GM23248 (cell line): ENCODE results near the gene PLSCR3. TPM values are rescaled to one million over a fixed set of nuclear protein-coding genes. Genes with fewer than 3 reads are reported as not detected.

Source experiments
- DNase-seq: peaks from one replicate; pipeline ENCODE4 v3.0.0-alpha.2; 2015
- H2AFZ ChIP-seq: fragments of 200-600 bp; sonication (generic); 2 replicates; pipeline ENCODE4 v1.6.1; 2016; ENCODE audit warnings: antibody characterized with exemption
- H3F3A ChIP-seq: fragments of 200-600 bp; sonication (generic); 2 replicates; pipeline ENCODE4 v1.6.1; 2016; ENCODE audit warnings: mild to moderate bottlenecking, antibody characterized with exemption, mixed run types; ENCODE audit not compliant: insufficient read depth
- H3K27ac ChIP-seq: fragments of 200-600 bp; sonication (generic); 2 replicates; pipeline ENCODE4 v1.5.1; 2016; ENCODE audit warnings: mild to moderate bottlenecking
- H3K27me3 ChIP-seq: fragments of 200-600 bp; sonication (generic); replicated peaks from 2 replicates; pipeline ENCODE4 v1.6.1; 2016; ENCODE audit warnings: mild to moderate bottlenecking; ENCODE audit not compliant: insufficient read depth
- H3K36me3 ChIP-seq: fragments of 200-600 bp; sonication (generic); 2 replicates; pipeline ENCODE4 v1.6.1; 2016; ENCODE audit warnings: low read depth, mild to moderate bottlenecking
- H3K4me1 ChIP-seq: fragments of 200-600 bp; sonication (generic); 2 replicates; pipeline ENCODE4 v1.6.1; 2016; ENCODE audit warnings: mild to moderate bottlenecking; ENCODE audit not compliant: insufficient read depth
- H3K4me2 ChIP-seq: fragments of 200-600 bp; sonication (generic); one replicate; pipeline ENCODE4 v1.6.1; 2016; ENCODE audit warnings: mild to moderate bottlenecking; ENCODE audit not compliant: unreplicated experiment
- H3K4me3 ChIP-seq: fragments of 200-600 bp; sonication (generic); 2 replicates; pipeline ENCODE4 v1.5.1; 2016; ENCODE audit warnings: mild to moderate bottlenecking
- H3K79me2 ChIP-seq: fragments of 200-600 bp; sonication (generic); 2 replicates; pipeline ENCODE4 v1.6.1; 2016; ENCODE audit warnings: mild to moderate bottlenecking; ENCODE audit not compliant: insufficient read depth
- H3K9ac ChIP-seq: fragments of 200-600 bp; sonication (generic); 2 replicates; pipeline ENCODE4 v1.6.1; 2016; ENCODE audit warnings: mild to moderate bottlenecking
- H3K9me2 ChIP-seq: fragments of 200-600 bp; sonication (generic); 2 replicates; pipeline ENCODE4 v1.6.1; 2016; ENCODE audit warnings: mixed run types, mild to moderate bottlenecking, moderate library complexity; ENCODE audit not compliant: insufficient read depth
- H3K9me3 ChIP-seq: fragments of 200-600 bp; sonication (generic); one replicate; pipeline ENCODE4 v1.6.1; 2017; ENCODE audit warnings: low read depth
- H4K20me1 ChIP-seq: fragments of 200-600 bp; sonication (generic); 2 replicates; pipeline ENCODE4 v1.6.0; 2016; ENCODE audit not compliant: insufficient read depth
- EZH2 ChIP-seq: fragments of 200-600 bp; sonication (generic); IDR thresholded peaks from 2 replicates; pipeline ENCODE4 v1.6.1; 2018; ENCODE audit warnings: antibody characterized with exemption, mild to moderate bottlenecking; ENCODE audit not compliant: insufficient read depth, poor library complexity, severe bottlenecking
- EZH2phosphoT487 ChIP-seq: fragments of 200-600 bp; sonication (generic); IDR thresholded peaks from 2 replicates; pipeline ENCODE4 v1.6.1; 2018; ENCODE audit warnings: antibody characterized with exemption, moderate library complexity, mild to moderate bottlenecking, low read depth; ENCODE audit not compliant: insufficient read depth
- WGBS, 2 experiments: methylation state at CpG; one replicate each; pipeline ENCODE4 v1.1.6; 2015 to 2017; ENCODE audit warnings: low lambda C conversion rate in 2 of 2, low coverage in 1 of 2; ENCODE audit errors: missing lambda C conversion rate in 2 of 2; 5-methylcytosine and 5-hydroxymethylcytosine counted together
- in situ Hi-C: fragments of 300-500 bp; cut with MboI; formaldehyde crosslinking; loops from 2 replicates; pipeline ENCODE4 v1.15.0; 2020
- polyA plus RNA-seq: library from polyadenylated mRNA; unstranded; fragments of >200 nt; fragmentation: Nextera tagmentation; extraction: Ambion mirVana; gene quantifications from 2 replicates; pipeline ENCODE4 v1.2.1, GENCODE V29; 2016
- total RNA-seq: library from RNA; depleted of rRNA; stranded (reverse); fragments of >200 nt; shearing (Covaris generic); gene quantifications from 2 replicates; pipeline ENCODE4 v1.2.3, GENCODE V29; 2014

PLSCR3 gene
- total and polyA plus RNA-seq, 2 experiments from 2014 or later = 73.9 to 136 TPM

DNA sequence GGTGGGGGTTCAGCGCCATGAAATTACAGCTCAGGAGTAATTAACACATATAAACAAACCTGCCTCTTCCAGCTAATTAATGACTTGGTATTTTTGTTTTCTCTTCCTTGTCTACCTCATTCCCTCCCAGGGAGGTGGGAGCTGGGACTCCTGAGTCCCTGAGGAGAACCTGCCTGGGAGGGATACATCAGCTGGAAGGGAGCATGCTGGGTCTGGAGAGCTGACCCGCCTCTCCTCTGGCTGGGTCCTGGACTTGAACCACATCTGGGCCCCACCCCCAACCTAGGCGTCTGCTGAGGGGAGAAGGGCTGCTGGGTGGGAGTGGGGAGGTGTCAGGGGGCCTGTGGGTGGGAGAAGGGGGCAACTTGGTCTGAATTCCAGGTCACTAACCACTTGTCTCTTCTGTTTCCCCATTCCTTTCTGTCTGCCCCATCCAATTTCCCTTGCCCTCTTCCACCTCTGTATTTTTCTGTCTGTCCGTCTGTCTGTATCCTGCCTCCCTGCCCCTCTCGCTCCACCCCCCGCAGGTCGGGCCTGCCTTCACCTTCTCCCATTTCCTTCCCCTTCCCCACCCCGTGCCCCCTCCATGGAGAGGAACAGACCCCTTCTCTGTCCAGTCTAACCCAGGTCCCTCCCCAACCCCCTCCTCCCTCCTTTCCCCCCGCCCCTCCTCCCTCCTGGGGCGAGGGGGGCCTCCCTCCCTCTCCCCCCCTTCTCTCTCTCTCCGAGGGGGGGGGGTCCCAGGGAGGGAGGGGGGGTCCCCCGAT, 13.3 kb upstream of the PLSCR3 start, which contains the start of gene NLGN2:
NLGN2 (plus strand) TSS at position 361 of the 767 bp plus-strand sequence. CDS start 411 bp downstream, outside the sequence.
- Histone ChIP-seq H3K4me3 (no peak within 1 kb of the TSS), H3K79me2 (peaks cover 5% of the 10 kb centered on the region; the same call in 1 of the 2 replicates), H3K36me3 (no peaks in the 10 kb centered on the region), H3F3A (peaks cover 7% of the 10 kb centered on the region), H3K27ac (no peak within 1 kb of the TSS), H3K9me3 (no peaks in the 10 kb centered on the region), H2AFZ (no peak within 1 kb of the TSS), H3K27me3 (no peaks in the 10 kb centered on the region), H3K4me1 (peaks cover 10% of the 10 kb centered on the region), H3K9ac (no peak within 1 kb of the TSS), H3K9me2 (no peaks in the 10 kb centered on the region), H3K4me2 (no peak within 1 kb of the TSS), H4K20me1 (no peaks in the 10 kb centered on the region)
- TF ChIP-seq EZH2phosphoT487 = no peak
- no peak for TF ChIP-seq EZH2
- WGBS, 2 experiments = 71 to 85% methylated on average over 3 to 12 of the region's 12 CpGs
- in situ Hi-C loops = no loop called here
- DNase-seq = no peak

DNA sequence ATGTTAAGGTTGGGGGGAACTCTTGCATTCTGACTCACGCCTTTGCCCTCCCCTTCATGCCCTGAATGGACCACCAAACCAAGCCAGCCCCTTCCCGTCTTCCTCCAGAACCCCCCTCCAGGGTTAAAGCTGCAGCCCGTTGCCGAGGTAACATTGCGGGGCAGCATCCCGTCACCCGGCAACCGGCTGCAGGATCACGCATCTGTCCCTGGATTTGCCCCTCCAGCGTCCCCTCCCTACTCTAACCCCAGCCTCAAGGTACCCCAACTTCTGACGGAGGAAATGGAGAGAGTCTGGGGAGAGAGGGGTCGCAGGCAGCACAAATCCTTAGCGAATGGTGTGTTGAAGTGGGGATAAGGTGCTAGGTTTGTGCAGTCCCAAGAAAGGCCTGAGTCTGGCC, 12.8 kb upstream of the PLSCR3 start:
- TF ChIP-seq EZH2phosphoT487 (no peak), EZH2 (no peak)
- H2AFZ ChIP-seq = no peak overlapping the region
- DNase-seq = no peak
- H3K4me3 ChIP-seq = no peak overlapping the region
- in situ Hi-C loops = no loop called here
- peaks cover 6% of the 10 kb centered on the region for H3K4me1 ChIP-seq
- no peaks in the 10 kb centered on the region for H3K36me3 ChIP-seq
- H3K9ac ChIP-seq = no peak overlapping the region
- H3K27ac ChIP-seq = no peak overlapping the region
- peaks cover 9% of the 10 kb centered on the region for H3K79me2 ChIP-seq
- WGBS, 2 experiments = 83 to 84% methylated on average over 13 of the region's 13 CpGs
- 0 out of 2 replicates have a peak, but pooled peaks cover 1% of the 10 kb centered on the region for H3F3A ChIP-seq
- H3K9me3 ChIP-seq = no peaks in the 10 kb centered on the region
- H3K9me2 ChIP-seq = no peaks in the 10 kb centered on the region
- no peaks in the 10 kb centered on the region for H4K20me1 ChIP-seq
- H3K4me2 ChIP-seq = no peak overlapping the region
- no peaks in the 10 kb centered on the region for H3K27me3 ChIP-seq

DNA sequence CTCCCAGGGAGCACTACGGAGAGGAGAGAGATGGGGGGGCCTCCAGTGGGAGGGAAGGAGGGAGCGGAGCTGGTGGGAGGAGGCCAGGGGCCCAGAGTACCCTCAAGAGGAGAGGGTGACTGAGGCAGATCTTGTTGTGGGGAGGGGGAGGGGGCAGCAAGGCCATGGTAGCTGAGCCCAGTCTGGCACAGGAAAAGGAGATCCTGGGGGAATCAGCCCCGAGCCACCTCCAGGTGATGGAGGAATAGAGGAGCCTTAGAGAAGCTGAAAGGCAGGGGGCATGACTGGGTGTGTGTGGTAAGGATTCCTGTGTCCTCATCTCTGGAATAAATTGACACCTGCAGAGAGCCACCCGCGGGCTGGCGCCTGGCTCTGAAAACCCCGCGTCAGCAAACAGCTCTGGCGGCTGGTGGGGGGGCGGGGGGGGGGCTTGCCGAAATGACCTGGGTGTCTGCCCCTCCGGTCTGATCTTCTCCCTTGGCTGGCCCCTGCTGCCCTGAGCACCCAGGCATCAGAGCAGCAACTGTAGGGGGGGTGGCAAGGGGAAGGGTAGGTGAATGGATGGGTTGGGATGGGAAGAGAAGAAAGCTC, 12.0 kb upstream of the PLSCR3 start:
- H3K4me1 ChIP-seq = peaks cover 6% of the 10 kb centered on the region
- no peaks in the 10 kb centered on the region for H3K27me3 ChIP-seq
- no peaks in the 10 kb centered on the region for H3K36me3 ChIP-seq
- no peaks in the 10 kb centered on the region for H3K9me2 ChIP-seq
- no peaks in the 10 kb centered on the region for H3F3A ChIP-seq
- H2AFZ ChIP-seq = no peak overlapping the region
- H3K9ac ChIP-seq = peak overlapping the region; percentile 84
- peak overlapping the region; percentile 80 for H3K4me2 ChIP-seq
- H3K9me3 ChIP-seq = no peaks in the 10 kb centered on the region
- H3K79me2 ChIP-seq = peaks cover 14% of the 10 kb centered on the region
- H4K20me1 ChIP-seq = no peaks in the 10 kb centered on the region
- TF ChIP-seq EZH2phosphoT487 (no peak), EZH2 (no peak)
- H3K27ac ChIP-seq = no peak overlapping the region
- WGBS, 2 experiments = 72 to 80% methylated on average over 8 to 12 of the region's 12 CpGs
- in situ Hi-C loops = no loop called here
- peak; percentile 7 for DNase-seq
- peak overlapping the region; percentile 79 for H3K4me3 ChIP-seq

DNA sequence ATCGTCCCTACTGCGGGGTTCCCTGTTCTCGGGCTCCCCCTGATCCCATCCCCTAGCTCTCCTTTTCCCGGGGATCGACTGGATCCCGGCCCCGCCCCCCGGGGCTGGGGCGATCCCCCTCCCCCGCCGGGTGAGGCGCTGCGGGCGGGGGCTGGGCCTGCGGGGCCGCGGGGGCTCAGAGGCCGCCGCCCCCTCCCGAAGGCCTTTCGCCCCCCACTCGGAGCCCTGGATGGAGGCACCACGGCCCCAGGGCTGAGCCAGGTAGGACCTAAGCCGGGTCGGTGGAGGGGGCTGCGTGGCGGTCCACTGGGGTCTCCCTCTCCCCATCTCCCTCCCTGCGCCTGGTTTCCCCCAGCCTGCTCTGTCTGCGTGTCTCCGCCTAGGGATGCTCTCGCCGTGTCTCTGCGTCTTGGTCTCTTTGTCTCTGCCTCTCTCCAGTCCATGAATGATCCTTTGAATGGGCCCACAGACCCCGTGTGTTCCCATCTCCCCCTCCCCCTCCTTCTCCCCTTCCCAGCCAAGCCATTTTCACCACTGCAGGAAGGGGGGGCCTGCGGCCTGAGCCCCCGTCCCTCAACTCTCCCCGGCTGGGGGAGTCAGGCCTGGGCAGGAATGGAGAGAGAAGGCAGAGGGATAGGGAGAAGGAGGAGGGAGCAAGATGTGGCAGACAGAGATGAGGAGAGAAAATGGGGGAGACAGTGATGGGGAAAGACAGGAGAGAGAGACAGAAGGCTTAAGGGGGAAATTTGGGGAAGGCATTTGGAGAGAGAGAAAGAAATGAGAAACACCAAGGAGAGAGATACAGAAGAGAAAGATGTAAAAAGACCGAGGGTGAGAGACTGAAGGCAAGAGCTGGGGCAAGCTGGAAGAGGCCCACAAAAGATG, 11.3 kb upstream of the PLSCR3 start:
- Histone ChIP-seq H3K4me1 (peaks cover 6% of the 10 kb centered on the region), H3K36me3 (no peaks in the 10 kb centered on the region), H3F3A (no peaks in the 10 kb centered on the region), H3K79me2 (peaks cover 14% of the 10 kb centered on the region), H3K27me3 (no peaks in the 10 kb centered on the region), H4K20me1 (no peaks in the 10 kb centered on the region), H2AFZ (peak overlapping the region; percentile 70), H3K4me3 (peak overlapping the region; percentile 79), H3K27ac (peak overlapping the region; percentile 48), H3K4me2 (peak overlapping the region; percentile 80), H3K9me2 (no peaks in the 10 kb centered on the region), H3K9ac (peak overlapping the region; percentile 84), H3K9me3 (no peaks in the 10 kb centered on the region)
- WGBS, 2 experiments = 5 to 9% methylated on average over 15 to 38 of the region's 38 CpGs
- no peak for TF ChIP-seq EZH2phosphoT487
- TF ChIP-seq EZH2 = no peak
- peak; percentile 51 for DNase-seq
- in situ Hi-C loops = no loop called here
